Prostate gland (tissue), 2 donors: ENCODE measurements around the gene PERP. TPM values are rescaled to one million over a fixed set of nuclear protein-coding genes. Genes with fewer than 3 reads are reported as not detected.

ENCODE experiments used
- DNase-seq: peaks from one replicate; pipeline ENCODE4 v3.0.0-alpha.2; 2019; ENCODE audit warnings: low spot score
- H3K27ac ChIP-seq, 2 donors: fragments of 200-600 bp; sonication (generic); 2 replicates each; pipeline ENCODE4 v1.5.1; 2017 to 2019
- H3K27me3 ChIP-seq: fragments of 200-600 bp; sonication (generic); replicated peaks from 2 replicates; pipeline ENCODE4 v1.5.1; 2019; ENCODE audit not compliant: insufficient read depth
- H3K36me3 ChIP-seq, 2 donors: fragments of 200-600 bp; sonication (generic); 1 replicate in 1 of 2; 2 replicates in 1 of 2; pipeline versions ENCODE4 v1.5.1 to v1.8.1; 2017 to 2019
- H3K4me1 ChIP-seq: fragments of 200-600 bp; sonication (generic); replicated peaks from 2 replicates; pipeline ENCODE4 v1.5.1; 2019
- H3K4me3 ChIP-seq, 2 donors: fragments of 200-600 bp; sonication (generic); 2 replicates each; pipeline ENCODE4 v1.5.1; 2017 to 2019
- H3K9me3 ChIP-seq: fragments of 200-600 bp; sonication (generic); 2 replicates; pipeline ENCODE4 v1.5.1; 2017
- POLR2A ChIP-seq: fragments of 450-650 bp; IDR thresholded peaks from one replicate; pipeline ENCODE4 v1.6.1; 2016; ENCODE audit warnings: antibody characterized with exemption, mild to moderate bottlenecking
- POLR2AphosphoS5 ChIP-seq: sonication (generic); formaldehyde crosslinking; IDR thresholded peaks from one replicate; pipeline ENCODE4 v1.6.1; 2017; ENCODE audit warnings: antibody characterized with exemption
- WGBS: methylation state at CpG from one replicate; pipeline ENCODE4 v1.1.5; 2018; 5-methylcytosine and 5-hydroxymethylcytosine counted together
- intact Hi-C: fragments of 100-400 bp; cut with DNase I; formaldehyde crosslinking; loops from one replicate; pipeline ENCODE4 v1.14.2; 2022
- total RNA-seq, 2 donors: library from RNA; depleted of rRNA; stranded (reverse); fragments of >200 nt; gene quantifications; one replicate each; pipeline ENCODE4 v1.1.0, GENCODE V29; 2016
- TF ChIP-seq, protein P1 (sequence below), 4 experiments: fragments of 200-600 bp in 2 of 4; fragments of 450-650 bp in 2 of 4; sonication (generic) in 2 of 4; IDR thresholded peaks; 1 replicate in 3 of 4; 2 replicates in 1 of 4; pipeline ENCODE4 v1.5.1; 2016 to 2019; ENCODE audit warnings: antibody characterized with exemption in 4 of 4, mild to moderate bottlenecking in 2 of 4, moderate library complexity in 2 of 4

The PERP gene
- total RNA-seq, 2 donors from 2014 or later: 64.4 to 149 TPM

DNA sequence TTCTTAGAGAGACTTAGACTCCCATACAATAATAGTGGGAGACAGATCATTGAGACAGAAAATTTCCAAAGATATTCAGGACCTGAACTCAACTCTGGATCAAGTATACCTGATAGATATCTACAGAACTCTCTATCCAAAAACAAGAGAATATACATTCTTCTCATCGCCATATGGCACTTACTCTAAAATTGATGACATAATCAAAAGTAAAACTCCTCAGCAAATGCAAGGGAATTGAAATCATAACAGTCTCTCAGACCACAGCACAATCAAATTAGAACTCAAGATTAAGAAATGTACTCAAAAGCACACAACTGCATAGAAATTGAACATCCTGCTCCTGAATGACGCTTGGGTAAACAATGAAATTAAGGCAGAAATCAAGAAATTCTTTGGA is 28.7 kb downstream of the PERP start:
- intact Hi-C loops: no loop called here
- Histone ChIP-seq H3K4me1 (no peaks in the 10 kb centered on the region), H3K4me3 (no peak overlapping the region), H3K27ac (no peak overlapping the region), H3K27me3 (no peaks in the 10 kb centered on the region), H3K36me3 (no peaks in the 10 kb centered on the region), H3K9me3 (no peaks in the 10 kb centered on the region)
- 88% methylated on average over 2 of the region's 2 CpGs for WGBS
- no peak for DNase-seq
- TF ChIP-seq, protein P1, sequence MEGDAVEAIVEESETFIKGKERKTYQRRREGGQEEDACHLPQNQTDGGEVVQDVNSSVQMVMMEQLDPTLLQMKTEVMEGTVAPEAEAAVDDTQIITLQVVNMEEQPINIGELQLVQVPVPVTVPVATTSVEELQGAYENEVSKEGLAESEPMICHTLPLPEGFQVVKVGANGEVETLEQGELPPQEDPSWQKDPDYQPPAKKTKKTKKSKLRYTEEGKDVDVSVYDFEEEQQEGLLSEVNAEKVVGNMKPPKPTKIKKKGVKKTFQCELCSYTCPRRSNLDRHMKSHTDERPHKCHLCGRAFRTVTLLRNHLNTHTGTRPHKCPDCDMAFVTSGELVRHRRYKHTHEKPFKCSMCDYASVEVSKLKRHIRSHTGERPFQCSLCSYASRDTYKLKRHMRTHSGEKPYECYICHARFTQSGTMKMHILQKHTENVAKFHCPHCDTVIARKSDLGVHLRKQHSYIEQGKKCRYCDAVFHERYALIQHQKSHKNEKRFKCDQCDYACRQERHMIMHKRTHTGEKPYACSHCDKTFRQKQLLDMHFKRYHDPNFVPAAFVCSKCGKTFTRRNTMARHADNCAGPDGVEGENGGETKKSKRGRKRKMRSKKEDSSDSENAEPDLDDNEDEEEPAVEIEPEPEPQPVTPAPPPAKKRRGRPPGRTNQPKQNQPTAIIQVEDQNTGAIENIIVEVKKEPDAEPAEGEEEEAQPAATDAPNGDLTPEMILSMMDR (IDR thresholded peaks at IDR 0.05): no peak
- TF ChIP-seq POLR2AphosphoS5 (no peak), POLR2A (no peak)

DNA sequence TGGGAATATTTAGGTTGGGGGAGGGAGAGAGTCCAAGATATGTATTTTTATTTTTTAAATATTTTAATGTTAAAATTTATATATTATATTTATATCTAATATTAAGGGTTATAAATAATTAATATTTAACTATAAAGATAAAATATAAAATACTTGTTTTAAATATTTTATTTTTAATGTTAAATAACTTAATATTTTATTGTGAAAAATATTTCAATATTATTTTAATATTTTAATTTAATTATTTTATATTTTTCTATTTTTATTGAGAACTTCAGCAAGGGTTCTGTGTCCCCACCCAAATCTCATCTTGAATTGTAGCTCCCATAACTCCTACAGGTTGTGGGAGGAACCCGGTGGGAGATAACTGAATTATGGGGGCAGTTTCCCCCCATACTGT is 34.0 kb downstream of the PERP start:
- no peak for TF ChIP-seq POLR2A
- TF ChIP-seq, protein P1 (IDR thresholded peaks at IDR 0.05): no peak
- TF ChIP-seq POLR2AphosphoS5: no peak
- intact Hi-C loops: no loop called here
- no peaks in the 10 kb centered on the region for H3K4me1 ChIP-seq
- no peaks in the 10 kb centered on the region for H3K27me3 ChIP-seq
- 100% methylated on average over 1 of the region's 1 CpG for WGBS
- H3K9me3 ChIP-seq: no peaks in the 10 kb centered on the region
- H3K36me3 ChIP-seq: no peaks in the 10 kb centered on the region
- H3K27ac ChIP-seq: no peak overlapping the region
- no peak overlapping the region for H3K4me3 ChIP-seq
- DNase-seq: no peak

- H3K27ac ChIP-seq: no peak overlapping the region
- no peaks in the 10 kb centered on the region for H3K9me3 ChIP-seq
- H3K4me1 ChIP-seq: no peaks in the 10 kb centered on the region
- DNase-seq: no peak
- H3K4me3 ChIP-seq: no peak overlapping the region
- TF ChIP-seq POLR2AphosphoS5 (no peak), POLR2A (no peak)
- TF ChIP-seq, protein P1 (IDR thresholded peaks at IDR 0.05): no peak
- no peaks in the 10 kb centered on the region for H3K36me3 ChIP-seq
- WGBS: 52% methylated on average over 2 of the region's 2 CpGs
- intact Hi-C loops: no loop called here
- H3K27me3 ChIP-seq: no peaks in the 10 kb centered on the region
Observed at GRCh38 chr6:138063726-138064125, 43.5 kb downstream of the PERP start.

GRCh38 chr6:138054982-138055381 is 52.2 kb downstream of the PERP start:
- Histone ChIP-seq H3K4me3 (no peak overlapping the region), H3K36me3 (no peaks in the 10 kb centered on the region), H3K4me1 (no peaks in the 10 kb centered on the region), H3K27me3 (no peaks in the 10 kb centered on the region), H3K9me3 (no peaks in the 10 kb centered on the region), H3K27ac (no peak overlapping the region)
- intact Hi-C loops: no loop called here
- TF ChIP-seq POLR2A: no peak
- TF ChIP-seq POLR2AphosphoS5: no peak
- TF ChIP-seq, protein P1 (IDR thresholded peaks at IDR 0.05): no peak
- WGBS: 69% methylated on average over 1 of the region's 1 CpG
- DNase-seq: no peak

DNA sequence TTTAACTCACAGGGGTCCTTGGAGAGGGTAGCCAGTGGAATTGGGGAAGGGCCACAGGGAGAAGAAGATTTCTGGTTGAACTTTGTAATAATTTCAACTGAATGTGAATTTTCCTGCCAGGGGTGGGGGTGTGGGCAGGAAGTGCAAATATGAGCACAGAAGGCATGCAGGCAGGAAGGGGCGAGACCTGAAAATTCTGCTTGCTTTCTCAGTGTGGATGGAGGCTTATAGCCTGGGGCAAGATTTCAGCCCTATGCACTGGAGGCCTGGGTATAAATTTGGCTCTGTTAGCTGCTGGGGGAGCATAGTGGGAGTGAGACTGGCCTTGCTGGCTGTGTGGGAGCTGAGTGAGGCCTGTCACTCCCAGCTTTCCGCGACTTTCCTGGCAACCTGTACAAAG is 54.4 kb downstream of the PERP start:
- no peak for TF ChIP-seq POLR2A
- no peak for TF ChIP-seq POLR2AphosphoS5
- TF ChIP-seq, protein P1 (IDR thresholded peaks at IDR 0.05): no peak
- intact Hi-C loops: no loop called here
- no peak overlapping the region for H3K4me3 ChIP-seq
- H3K4me1 ChIP-seq: no peaks in the 10 kb centered on the region
- H3K36me3 ChIP-seq: no peaks in the 10 kb centered on the region
- 91% methylated on average over 3 of the region's 3 CpGs for WGBS
- no peak for DNase-seq
- no peaks in the 10 kb centered on the region for H3K27me3 ChIP-seq
- H3K27ac ChIP-seq: no peak overlapping the region
- no peaks in the 10 kb centered on the region for H3K9me3 ChIP-seq
